Measurements from ENCODE around the gene C6orf89.

The C6orf89 gene, protein sequence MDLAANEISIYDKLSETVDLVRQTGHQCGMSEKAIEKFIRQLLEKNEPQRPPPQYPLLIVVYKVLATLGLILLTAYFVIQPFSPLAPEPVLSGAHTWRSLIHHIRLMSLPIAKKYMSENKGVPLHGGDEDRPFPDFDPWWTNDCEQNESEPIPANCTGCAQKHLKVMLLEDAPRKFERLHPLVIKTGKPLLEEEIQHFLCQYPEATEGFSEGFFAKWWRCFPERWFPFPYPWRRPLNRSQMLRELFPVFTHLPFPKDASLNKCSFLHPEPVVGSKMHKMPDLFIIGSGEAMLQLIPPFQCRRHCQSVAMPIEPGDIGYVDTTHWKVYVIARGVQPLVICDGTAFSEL

GRCh38 chr6:36885461-36886401, at the start of gene C6orf89:
Gene C6orf89, plus strand, starts transcription at chr6:36885952. Its CDS starts 13,493 bp downstream, at chr6:36899445.
- peak; percentile 95 to 96 for DNase-seq (ENCODE audit: low read depth in 2 of 2)

DNA sequence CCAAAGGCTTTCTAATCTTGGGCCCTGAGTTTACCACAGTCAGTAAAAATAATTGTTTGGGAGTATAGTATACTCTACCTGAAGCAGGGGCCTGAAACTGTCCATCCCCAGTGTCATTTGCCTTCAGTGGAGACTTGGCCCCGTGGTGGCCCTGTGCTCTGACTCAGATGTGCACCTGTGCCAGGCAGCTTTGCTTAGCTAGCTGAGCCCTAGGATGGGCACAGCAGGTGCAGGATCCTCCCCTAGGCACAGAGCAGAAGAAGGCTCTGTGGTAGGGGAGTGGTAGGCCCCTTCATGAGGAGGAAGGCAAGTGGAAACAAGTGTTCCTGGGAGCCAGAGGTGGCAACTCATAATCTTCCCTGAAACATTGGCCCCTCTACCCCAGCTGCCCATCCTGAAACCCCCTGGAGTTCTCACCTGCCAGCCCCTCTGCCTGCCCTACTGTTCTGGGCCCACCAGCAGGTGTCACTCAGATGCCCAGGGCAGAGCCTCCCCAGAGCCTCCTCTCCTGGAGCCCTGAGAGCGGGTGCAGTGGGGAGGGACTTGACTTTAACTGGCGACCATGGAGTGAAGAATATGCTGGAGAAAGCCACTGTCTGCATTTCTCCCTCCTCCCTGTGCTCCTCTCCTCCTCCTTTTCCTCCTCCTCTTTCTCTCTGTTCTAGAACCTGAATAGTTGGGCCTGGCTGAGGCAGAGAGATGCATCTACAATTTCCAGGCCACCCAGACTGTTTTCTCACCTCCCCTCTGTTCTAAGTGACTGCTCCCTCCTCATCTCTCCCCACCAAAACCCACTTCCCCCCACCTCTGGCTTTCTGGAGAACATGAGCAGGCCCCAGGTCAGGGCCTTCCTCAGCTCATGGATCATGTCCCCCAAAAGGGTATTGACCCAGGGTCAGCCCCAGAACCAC, 49.4 kb upstream of the C6orf89 start:
- no peak for DNase-seq (ENCODE audit: low read depth in 2 of 2)

DNA sequence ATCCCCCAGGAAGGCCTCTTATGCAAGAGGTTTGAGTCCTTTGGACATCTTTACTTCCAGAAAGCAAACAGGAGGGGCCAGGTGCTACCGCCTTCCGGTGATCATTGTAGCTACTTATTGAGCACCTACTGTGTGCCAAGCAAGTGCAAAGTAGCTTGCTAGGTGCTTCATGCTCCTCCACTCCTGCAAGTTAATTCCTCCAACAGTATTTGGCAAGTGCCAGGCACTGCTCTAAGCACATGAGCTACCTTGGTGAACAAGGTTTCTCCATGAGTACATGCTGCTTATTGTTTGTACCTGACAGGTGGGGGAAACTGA, 48.8 kb upstream of the C6orf89 start:
- no peak for DNase-seq (ENCODE audit: low read depth in 2 of 2)

DNA sequence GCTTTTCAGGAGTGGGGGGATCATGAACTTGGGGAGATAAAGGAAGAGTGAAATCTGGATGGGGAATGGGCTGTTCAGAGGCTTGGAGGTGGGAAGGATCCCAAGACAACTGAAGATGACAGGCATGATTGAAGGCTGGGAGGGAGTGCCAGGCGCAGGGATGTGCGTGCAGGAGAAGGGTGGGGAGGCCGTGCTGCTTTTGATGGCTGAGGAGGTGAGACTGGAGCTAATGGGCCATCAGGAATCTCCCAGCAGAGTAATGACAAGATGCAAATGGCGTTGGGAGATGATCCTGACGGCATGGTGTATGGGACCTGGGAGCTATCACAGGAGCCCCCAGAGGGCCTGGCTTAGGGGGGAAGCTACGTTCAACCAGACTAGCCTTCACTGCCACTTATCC, 48.1 kb upstream of the C6orf89 start:
- no peak for DNase-seq (ENCODE audit: low read depth in 2 of 2)

DNA sequence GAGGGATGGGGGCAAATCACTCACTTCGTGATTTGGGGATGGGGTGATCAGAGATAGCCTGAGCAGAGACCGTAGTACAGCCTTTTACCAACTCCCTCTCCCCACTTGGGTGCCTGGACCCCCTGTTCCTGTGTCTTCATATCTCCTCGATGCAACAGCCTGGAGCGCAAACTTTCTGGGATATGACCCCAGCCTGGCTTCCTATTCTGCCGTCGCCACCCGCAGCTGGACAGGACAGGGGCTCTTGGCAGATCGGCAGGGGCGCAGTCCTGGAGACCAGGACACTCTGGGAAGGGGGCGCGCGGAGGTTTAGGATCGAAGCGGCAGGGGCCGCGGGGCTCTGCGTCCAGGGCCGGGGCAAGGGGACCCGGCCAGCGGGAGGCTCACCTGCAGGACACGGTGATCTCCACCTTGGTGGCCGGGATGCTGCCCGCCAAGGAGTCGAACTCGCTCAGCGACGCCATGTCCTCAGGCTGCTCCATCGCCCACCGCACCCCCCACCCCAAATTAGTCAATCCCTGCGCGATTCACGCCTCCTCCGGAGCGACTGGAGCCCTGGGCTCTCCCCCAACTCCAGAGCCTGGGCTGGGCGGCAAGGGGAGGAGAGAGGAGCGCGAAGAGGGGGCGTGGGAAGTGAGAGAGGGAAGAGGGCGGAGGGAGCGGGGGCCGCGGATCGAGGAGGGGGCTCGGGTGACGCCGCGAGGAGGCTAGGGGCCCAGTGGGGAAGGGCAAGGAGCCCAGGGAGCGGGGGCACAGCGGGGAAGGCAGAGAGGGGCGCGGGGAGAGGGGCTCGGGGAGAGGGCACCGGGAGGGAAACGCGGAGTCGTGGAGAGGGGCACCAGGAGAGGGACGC, 46.6 kb upstream of the C6orf89 start, which contains the start of gene CPNE5:
Gene CPNE5 (minus strand): TSS at position 549 of the 853 bp plus-strand sequence. CDS start 67 bp downstream, at position 482.
- no peak for DNase-seq (ENCODE audit: low read depth in 2 of 2)

- no peak for DNase-seq (ENCODE audit: low read depth in 2 of 2)
Measured at GRCh38 chr6:36839749-36840431, 45.9 kb upstream of the C6orf89 start.

DNA sequence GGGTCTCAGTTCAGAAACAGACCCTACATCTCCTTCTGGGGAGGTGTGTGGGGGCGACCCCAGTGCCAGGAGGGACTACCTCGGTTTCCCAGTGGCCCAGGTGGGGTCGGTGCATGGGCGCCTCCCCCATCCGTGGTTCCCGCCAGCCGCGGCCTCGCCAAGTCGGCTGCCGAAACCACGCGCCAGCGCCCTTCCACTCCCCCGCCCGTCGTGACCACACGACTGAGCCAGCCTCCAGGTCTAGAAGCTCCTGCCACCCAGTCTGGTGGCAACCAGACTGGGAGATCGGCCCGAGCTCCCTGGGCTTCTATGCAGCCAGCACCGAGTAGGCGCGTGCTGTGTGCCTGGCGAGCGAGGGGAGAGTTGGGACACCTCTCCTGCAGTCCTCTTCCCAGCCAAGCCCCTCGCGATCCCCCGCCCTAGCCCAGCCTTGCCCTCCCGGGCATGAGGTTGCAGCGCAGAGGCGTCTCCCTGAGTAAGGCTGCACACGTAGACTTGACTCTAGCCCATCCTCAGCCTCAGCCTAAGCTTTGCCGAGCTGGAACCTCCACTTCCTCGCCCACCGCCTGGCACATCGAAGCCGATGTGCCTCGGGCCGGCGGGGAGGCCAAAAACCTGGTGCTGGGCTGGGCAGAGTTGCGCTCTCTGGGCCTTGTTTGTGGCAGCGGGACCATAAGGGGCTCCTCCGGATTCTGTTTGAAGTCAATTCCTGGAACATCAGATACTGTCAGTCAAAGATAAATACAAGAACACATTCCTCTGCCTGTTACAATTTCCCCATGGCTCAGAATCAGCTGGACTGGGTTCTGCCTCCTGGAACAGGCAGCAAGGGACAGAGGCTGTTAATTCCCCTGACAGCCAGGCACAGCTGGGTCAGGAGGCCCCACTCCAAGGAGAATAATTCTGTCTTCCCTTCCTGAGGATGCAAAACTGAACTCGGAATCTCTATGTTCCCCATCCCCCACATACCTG, 45.0 kb upstream of the C6orf89 start:
- DNase-seq (ENCODE audit: low read depth in 2 of 2): no peak

GRCh38 chr6:36841756-36842155, 44.0 kb upstream of the C6orf89 start:
- DNase-seq (ENCODE audit: low read depth in 2 of 2): no peak

- no peak for DNase-seq (ENCODE audit: low read depth in 2 of 2)
Measured at GRCh38 chr6:36843170-36843569, 42.6 kb upstream of the C6orf89 start.

GRCh38 chr6:36844232-36845170, 41.3 kb upstream of the C6orf89 start:
- no peak for DNase-seq (ENCODE audit: low read depth in 2 of 2)

DNA sequence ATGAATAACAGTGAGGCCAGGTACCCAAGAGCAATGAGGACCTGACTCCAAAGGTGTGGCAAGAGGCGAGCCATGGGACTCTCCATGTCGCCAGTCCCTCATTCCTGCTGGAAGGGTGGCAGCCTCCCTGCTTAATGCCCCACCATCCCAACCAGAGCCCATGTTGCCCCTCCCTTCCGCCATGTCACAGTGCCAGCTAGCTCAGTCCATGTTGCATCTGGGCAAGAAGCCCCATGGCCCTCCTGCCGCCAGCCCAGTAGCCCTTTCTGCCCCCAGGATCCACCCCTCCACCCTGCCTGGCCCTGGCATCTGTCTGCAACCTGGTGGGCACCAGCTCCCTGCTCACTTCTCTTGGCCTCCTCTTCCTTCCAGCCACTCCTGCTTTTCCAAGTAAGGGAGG, 40.5 kb upstream of the C6orf89 start:
- no peak for DNase-seq (ENCODE audit: low read depth in 2 of 2)

DNA sequence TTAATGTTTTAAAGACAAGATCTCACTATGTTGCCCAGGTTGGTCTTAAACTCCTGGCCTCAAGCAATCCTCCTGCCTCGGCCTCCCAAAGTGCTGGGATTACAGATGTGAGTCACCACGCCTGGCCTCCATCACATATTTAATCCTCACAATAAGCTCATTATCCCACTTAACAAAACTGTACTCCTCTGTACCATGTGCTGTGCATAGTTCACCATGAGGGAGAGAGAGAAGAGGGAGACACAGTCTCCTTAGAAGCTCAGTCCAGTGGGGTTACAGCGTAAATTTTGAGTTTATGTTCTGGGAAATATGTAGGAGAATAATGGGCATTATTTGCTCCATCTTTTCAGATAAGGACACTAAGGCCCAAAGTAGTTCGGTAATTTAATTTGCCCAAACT, 38.6 kb upstream of the C6orf89 start:
- no peak for DNase-seq (ENCODE audit: low read depth in 2 of 2)

GRCh38 chr6:36847991-36848390, 37.8 kb upstream of the C6orf89 start:
- DNase-seq (ENCODE audit: low read depth in 2 of 2): no peak

DNA sequence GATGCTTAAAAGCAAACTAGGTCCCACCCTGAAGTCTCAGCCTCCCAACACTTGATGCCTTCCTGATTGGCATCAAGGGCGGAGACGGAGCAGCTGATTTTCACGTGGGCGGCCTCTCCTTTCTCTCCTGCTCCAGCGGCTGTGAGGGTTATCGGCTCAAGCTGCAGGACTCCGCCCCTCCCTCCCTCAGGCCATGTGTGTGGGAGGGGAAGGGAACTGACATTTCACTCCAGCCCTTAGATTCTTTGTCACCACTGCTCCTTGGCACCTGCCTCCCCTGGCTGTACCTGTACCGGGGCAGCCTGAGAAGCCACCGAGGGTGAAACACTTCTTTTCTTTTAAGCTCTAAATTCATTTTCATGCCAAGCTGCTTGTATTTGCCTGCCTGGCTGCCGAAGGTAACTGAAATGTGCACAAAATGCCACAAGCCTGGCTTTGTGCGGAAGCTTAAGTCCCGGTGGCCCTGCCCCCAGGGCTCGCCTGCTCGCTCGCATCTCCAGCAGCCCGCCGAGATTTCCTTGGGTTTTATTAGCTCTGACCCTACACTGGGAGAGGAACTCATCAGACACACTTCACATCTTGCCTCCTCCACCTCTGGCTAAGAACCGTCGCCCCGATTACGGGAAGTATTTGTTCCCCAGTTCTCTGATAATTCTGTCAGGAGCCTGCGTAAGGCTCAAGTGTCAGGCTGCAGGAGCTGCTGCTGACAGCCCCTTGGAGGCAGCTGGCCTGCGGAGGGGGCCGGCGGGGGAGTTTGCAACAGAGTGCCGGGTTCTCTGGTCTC, 36.9 kb upstream of the C6orf89 start:
- no peak for DNase-seq (ENCODE audit: low read depth in 2 of 2)

DNA sequence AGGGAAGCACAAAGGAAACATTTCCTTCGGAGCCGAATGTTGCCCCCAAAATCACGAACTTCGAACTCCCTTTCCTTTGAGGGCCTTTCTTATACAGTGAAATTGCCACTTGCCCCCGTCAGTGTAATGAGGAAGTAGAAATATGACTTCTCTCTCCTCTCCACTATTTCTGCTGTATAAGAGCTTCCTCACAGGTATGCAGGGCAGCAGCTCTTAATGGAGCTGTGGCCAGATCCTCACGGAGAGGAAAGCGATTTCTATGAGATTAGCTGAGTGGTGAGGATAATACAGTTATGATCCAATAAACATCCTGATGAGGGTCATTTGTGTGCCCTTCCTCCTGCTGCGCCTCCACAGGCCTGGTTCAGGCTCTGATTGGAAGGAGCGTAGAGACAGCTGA, 35.7 kb upstream of the C6orf89 start:
- DNase-seq (ENCODE audit: low read depth in 2 of 2): no peak

DNA sequence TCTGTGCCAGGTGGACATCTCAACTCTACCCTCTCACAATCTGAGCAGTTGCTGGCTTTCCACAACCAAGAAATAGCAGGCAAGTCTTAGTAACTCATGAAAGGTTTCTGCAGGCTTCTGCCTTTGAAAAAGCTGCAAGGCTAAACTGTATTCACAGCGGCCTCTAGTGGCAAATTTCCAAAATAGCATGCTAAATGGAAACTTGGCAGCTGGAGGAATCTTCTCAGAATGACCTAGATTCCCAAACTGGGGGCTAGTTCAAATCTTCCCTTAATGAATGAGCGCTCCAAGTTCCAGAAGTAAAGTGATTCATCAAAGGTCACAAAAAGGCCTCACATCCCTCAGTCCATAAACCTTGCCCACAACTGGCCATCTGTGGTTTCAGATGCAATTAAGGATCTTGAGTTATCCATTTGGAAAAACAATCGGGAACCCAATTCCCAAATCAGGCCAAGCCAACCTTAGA, 34.6 kb upstream of the C6orf89 start:
- no peak for DNase-seq (ENCODE audit: low read depth in 2 of 2)

GRCh38 chr6:36851626-36852025, 34.1 kb upstream of the C6orf89 start:
- no peak for DNase-seq (ENCODE audit: low read depth in 2 of 2)

Data from stimulated activated CD8-positive, alpha-beta memory T cell treated with anti-CD3 and anti-CD28 coated beads, Interleukin-2, amount 100 ng/mL, for 48 hours (primary cell).